Measurements from ENCODE around the gene SUPT6H. TPM values are rescaled to one million over a fixed set of nuclear protein-coding genes. Genes with fewer than 3 reads are reported as not detected.

Gene SUPT6H
- total RNA-seq, 1 donor from 2014 or later = 29.9 TPM

DNA sequence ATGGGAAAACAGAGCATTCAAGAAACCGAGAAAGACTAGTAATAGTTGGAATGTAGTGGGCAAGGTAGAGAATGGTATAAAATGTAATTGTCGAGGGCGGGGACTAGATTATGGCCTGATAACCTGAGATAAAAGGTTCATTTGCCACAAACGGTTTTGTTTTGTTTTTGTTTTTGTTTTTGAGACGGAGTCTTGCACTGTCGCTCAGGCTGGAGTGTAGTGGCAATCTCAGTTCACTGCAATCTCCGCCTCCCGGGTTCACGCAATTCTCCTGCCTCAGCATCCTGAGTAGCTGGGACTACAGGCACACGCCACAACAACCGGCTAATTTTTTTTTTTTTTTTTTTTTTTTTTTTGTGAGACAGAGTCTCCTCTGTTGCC, 67.9 kb downstream of the SUPT6H start:
- H4K20me1 ChIP-seq (ENCODE audit: low read depth) = peaks cover 7% of the 10 kb centered on the region
- peak overlapping the region; percentile 25 for H3K4me3 Mint-ChIP-seq
- no peak overlapping the region for H3K9ac ChIP-seq
- H3K36me3 ChIP-seq = no peaks in the 10 kb centered on the region
- H3K9me3 ChIP-seq (ENCODE audit: low read depth) = no peaks in the 10 kb centered on the region
- no peaks in the 10 kb centered on the region for H3K27me3 ChIP-seq
- no peak for DNase-seq (ENCODE audit: low spot score)
- H3K9me3 Mint-ChIP-seq = no peaks in the 10 kb centered on the region
- H3K36me3 Mint-ChIP-seq = no peaks in the 10 kb centered on the region
- H3K79me2 ChIP-seq (ENCODE audit: low read depth) = peaks cover 3% of the 10 kb centered on the region
- H3K27ac ChIP-seq = no peak overlapping the region
- H3K4me3 ChIP-seq = no peak overlapping the region
- H2AFZ ChIP-seq (replicated peaks) = no peak overlapping the region
- H3K27me3 Mint-ChIP-seq (ENCODE audit: insufficient read depth, low read depth) = no peaks in the 10 kb centered on the region
- peaks cover 7% of the 10 kb centered on the region for H3K4me1 ChIP-seq
- peak overlapping the region; percentile 4 for H3K27ac Mint-ChIP-seq
- H3F3A ChIP-seq (ENCODE audit: low read depth) = peaks cover 35% of the 10 kb centered on the region
- peaks cover 18% of the 10 kb centered on the region for H3K4me1 Mint-ChIP-seq
- TF ChIP-seq EZH2phosphoT487 (IDR thresholded peaks at IDR 0.05) = no peak
- TF ChIP-seq EZH2 (IDR thresholded peaks at IDR 0.05) = no peak
- TF ChIP-seq, protein P1, sequence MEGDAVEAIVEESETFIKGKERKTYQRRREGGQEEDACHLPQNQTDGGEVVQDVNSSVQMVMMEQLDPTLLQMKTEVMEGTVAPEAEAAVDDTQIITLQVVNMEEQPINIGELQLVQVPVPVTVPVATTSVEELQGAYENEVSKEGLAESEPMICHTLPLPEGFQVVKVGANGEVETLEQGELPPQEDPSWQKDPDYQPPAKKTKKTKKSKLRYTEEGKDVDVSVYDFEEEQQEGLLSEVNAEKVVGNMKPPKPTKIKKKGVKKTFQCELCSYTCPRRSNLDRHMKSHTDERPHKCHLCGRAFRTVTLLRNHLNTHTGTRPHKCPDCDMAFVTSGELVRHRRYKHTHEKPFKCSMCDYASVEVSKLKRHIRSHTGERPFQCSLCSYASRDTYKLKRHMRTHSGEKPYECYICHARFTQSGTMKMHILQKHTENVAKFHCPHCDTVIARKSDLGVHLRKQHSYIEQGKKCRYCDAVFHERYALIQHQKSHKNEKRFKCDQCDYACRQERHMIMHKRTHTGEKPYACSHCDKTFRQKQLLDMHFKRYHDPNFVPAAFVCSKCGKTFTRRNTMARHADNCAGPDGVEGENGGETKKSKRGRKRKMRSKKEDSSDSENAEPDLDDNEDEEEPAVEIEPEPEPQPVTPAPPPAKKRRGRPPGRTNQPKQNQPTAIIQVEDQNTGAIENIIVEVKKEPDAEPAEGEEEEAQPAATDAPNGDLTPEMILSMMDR (IDR thresholded peaks at IDR 0.05) = no peak
- no peak overlapping the region for H3K4me2 ChIP-seq

DNA sequence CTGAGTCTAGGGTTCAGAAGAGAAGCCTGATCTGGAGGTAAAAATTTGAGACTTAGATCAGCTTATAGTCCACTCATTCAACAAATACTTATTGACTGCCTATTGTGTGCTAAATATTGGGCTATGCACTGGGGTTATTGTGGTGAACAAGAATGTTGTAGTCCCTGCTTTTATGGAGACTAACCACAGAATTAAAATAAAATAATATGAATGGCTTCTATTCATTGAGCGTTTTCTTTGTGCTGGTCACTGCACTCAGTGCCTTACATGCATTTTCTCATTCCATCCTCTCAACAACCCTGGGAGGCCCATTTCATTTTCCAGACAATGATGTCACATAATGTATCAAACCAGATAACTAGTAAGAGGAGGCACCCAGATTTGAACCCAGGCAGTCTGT, 71.3 kb downstream of the SUPT6H start:
- no peak for DNase-seq (ENCODE audit: low spot score)
- Histone ChIP-seq H3F3A (ENCODE audit: low read depth) (peaks cover 4% of the 10 kb centered on the region), H3K27ac (no peak overlapping the region), H3K4me3 (no peak overlapping the region), H3K4me2 (no peak overlapping the region), H3K9ac (no peak overlapping the region), H3K79me2 (ENCODE audit: low read depth) (no peaks in the 10 kb centered on the region), H3K27me3 (no peaks in the 10 kb centered on the region), H4K20me1 (ENCODE audit: low read depth) (no peaks in the 10 kb centered on the region), H3K9me3 (ENCODE audit: low read depth) (no peaks in the 10 kb centered on the region), H3K4me1 (no peaks in the 10 kb centered on the region), H3K36me3 (no peaks in the 10 kb centered on the region), H2AFZ (replicated peaks) (no peak overlapping the region)
- Mint-ChIP-seq H3K9me3 (peaks cover 2% of the 10 kb centered on the region), H3K4me1 (peaks cover 7% of the 10 kb centered on the region), H3K4me3 (no peak overlapping the region), H3K36me3 (no peaks in the 10 kb centered on the region), H3K27ac (no peak overlapping the region), H3K27me3 (ENCODE audit: insufficient read depth, low read depth) (no peaks in the 10 kb centered on the region)
- TF ChIP-seq EZH2phosphoT487 (IDR thresholded peaks at IDR 0.05) (no peak), EZH2 (IDR thresholded peaks at IDR 0.05) (no peak)
- TF ChIP-seq, protein P1 (IDR thresholded peaks at IDR 0.05) = no peak

DNA sequence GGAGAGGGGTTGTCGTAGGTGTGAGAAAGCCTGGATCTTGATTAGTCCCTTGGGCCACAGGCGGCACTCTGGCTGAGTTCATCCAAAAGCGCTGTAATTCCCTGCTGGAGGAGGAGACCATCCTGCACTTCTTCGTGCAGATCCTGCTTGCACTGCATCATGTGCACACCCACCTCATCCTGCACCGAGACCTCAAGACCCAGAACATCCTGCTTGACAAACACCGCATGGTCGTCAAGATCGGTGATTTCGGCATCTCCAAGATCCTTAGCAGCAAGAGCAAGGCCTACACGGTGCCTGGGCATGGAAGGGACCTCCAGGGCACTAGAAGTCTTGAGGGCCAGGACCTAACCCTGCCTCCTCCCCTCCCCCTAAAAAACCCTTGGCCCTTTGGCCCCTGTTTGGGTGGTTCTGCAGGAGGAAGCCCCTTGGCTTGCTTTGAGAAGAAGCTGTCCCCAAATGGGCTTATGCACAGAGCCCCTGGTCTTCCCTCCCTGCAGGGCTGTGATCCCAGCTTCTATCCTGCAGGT, 72.8 kb downstream of the SUPT6H start:
- Histone ChIP-seq H3K36me3 (no peaks in the 10 kb centered on the region), H3K4me3 (no peak overlapping the region), H3K79me2 (ENCODE audit: low read depth) (no peaks in the 10 kb centered on the region), H2AFZ (replicated peaks) (no peak overlapping the region), H3K9me3 (ENCODE audit: low read depth) (no peaks in the 10 kb centered on the region), H3K27me3 (no peaks in the 10 kb centered on the region), H3K27ac (no peak overlapping the region), H3F3A (ENCODE audit: low read depth) (no peaks in the 10 kb centered on the region), H3K9ac (no peak overlapping the region), H3K4me2 (no peak overlapping the region), H3K4me1 (no peaks in the 10 kb centered on the region), H4K20me1 (ENCODE audit: low read depth) (no peaks in the 10 kb centered on the region)
- no peaks in the 10 kb centered on the region for H3K27me3 Mint-ChIP-seq (ENCODE audit: insufficient read depth, low read depth)
- H3K4me3 Mint-ChIP-seq = no peak overlapping the region
- DNase-seq (ENCODE audit: low spot score) = no peak
- peaks cover 2% of the 10 kb centered on the region for H3K9me3 Mint-ChIP-seq
- no peak overlapping the region for H3K27ac Mint-ChIP-seq
- H3K4me1 Mint-ChIP-seq = peaks cover under 1% of the 10 kb centered on the region
- H3K36me3 Mint-ChIP-seq = peaks cover 2% of the 10 kb centered on the region
- TF ChIP-seq EZH2 (IDR thresholded peaks at IDR 0.05) (no peak), EZH2phosphoT487 (IDR thresholded peaks at IDR 0.05) (no peak)
- TF ChIP-seq, protein P1 (IDR thresholded peaks at IDR 0.05) = no peak

Measured in neural progenitor cell (in vitro differentiated cells).